Hepatocyte (in vitro differentiated cells): ENCODE results near the gene PDCD4. TPM values are rescaled to one million over a fixed set of nuclear protein-coding genes. Genes with fewer than 3 reads are reported as not detected.

ENCODE experiments used
- DNase-seq: peaks from one replicate; pipeline ENCODE4 v3.0.0-alpha.2; 2016; ENCODE audit warnings: low spot score
- H2AFZ ChIP-seq: fragments of 200-600 bp; sonication (generic); 2 replicates; pipeline ENCODE4 v1.6.0; 2016; ENCODE audit warnings: antibody characterized with exemption, mild to moderate bottlenecking
- H3K27ac ChIP-seq: fragments of 200-600 bp; sonication (generic); 2 replicates; pipeline ENCODE4 v1.5.1; 2016; ENCODE audit warnings: mild to moderate bottlenecking
- H3K27me3 ChIP-seq: fragments of 200-600 bp; sonication (generic); 2 replicates; pipeline ENCODE4 v1.6.1; 2016
- H3K36me3 ChIP-seq: fragments of 200-600 bp; sonication (generic); replicated peaks from 2 replicates; pipeline ENCODE4 v1.5.1; 2016; ENCODE audit warnings: low read depth; ENCODE audit not compliant: insufficient read depth
- H3K4me1 ChIP-seq: fragments of 200-600 bp; sonication (generic); 2 replicates; pipeline ENCODE4 v1.5.1; 2016; ENCODE audit warnings: mild to moderate bottlenecking, moderate library complexity; ENCODE audit not compliant: insufficient read depth
- H3K4me2 ChIP-seq: fragments of 200-600 bp; sonication (generic); 2 replicates; pipeline ENCODE4 v1.6.0; 2016
- H3K4me3 ChIP-seq: fragments of 200-600 bp; sonication (generic); 2 replicates; pipeline ENCODE4 v1.5.1; 2016; ENCODE audit warnings: mild to moderate bottlenecking
- H3K79me2 ChIP-seq: fragments of 200-600 bp; sonication (generic); 2 replicates; pipeline ENCODE4 v1.6.0; 2017; ENCODE audit warnings: mild to moderate bottlenecking
- H3K9me2 ChIP-seq: fragments of 200-600 bp; sonication (generic); replicated peaks from 2 replicates; pipeline ENCODE4 v1.6.0; 2017; ENCODE audit warnings: mild to moderate bottlenecking; ENCODE audit not compliant: insufficient read depth
- H3K9me3 ChIP-seq: fragments of 200-600 bp; sonication (generic); 2 replicates; pipeline ENCODE4 v1.5.1; 2016; ENCODE audit warnings: low read depth, mild to moderate bottlenecking
- H4K20me1 ChIP-seq: fragments of 200-600 bp; sonication (generic); 2 replicates; pipeline ENCODE4 v1.6.0; 2016; ENCODE audit warnings: mild to moderate bottlenecking; ENCODE audit not compliant: insufficient read depth, poor library complexity, severe bottlenecking
- CTCF ChIP-seq: fragments of 200-600 bp; sonication (generic); IDR thresholded peaks from 2 replicates; pipeline ENCODE4 v1.5.1; 2016; ENCODE audit warnings: antibody characterized with exemption, mild to moderate bottlenecking; ENCODE audit not compliant: poor library complexity
- EZH2 ChIP-seq: fragments of 200-600 bp; sonication (generic); IDR thresholded peaks from 2 replicates; pipeline ENCODE4 v1.6.1; 2016; ENCODE audit warnings: antibody characterized with exemption, mild to moderate bottlenecking, borderline replicate concordance
- EZH2phosphoT487 ChIP-seq: fragments of 200-600 bp; sonication (generic); IDR thresholded peaks from one replicate; pipeline ENCODE4 v1.6.1; 2018; ENCODE audit warnings: antibody characterized with exemption, mild to moderate bottlenecking, low read depth, moderate library complexity; ENCODE audit not compliant: unreplicated experiment, severe bottlenecking
- WGBS: methylation state at CpG from one replicate; pipeline ENCODE4 v1.1.6; 2016; ENCODE audit warnings: low lambda C conversion rate; ENCODE audit errors: missing lambda C conversion rate; 5-methylcytosine and 5-hydroxymethylcytosine counted together
- polyA plus RNA-seq: library from polyadenylated mRNA; unstranded; fragments of >200 nt; fragmentation: Nextera tagmentation; extraction: Ambion mirVana; gene quantifications from 2 replicates; pipeline ENCODE4 v1.2.1, GENCODE V29; 2016
- total RNA-seq: library from RNA; depleted of rRNA; stranded (reverse); fragments of >200 nt; gene quantifications from 2 replicates; pipeline ENCODE4 v1.2.3, GENCODE V29; 2014

The PDCD4 gene
- total and polyA plus RNA-seq, 2 experiments from 2014 or later: 315 to 791 TPM

- Histone ChIP-seq H3K36me3 (no peaks in the 10 kb centered on the region), H3K9me3 (no peaks in the 10 kb centered on the region), H4K20me1 (no peaks in the 10 kb centered on the region), H3K9me2 (no peaks in the 10 kb centered on the region), H2AFZ (no peak overlapping the region), H3K27me3 (no peaks in the 10 kb centered on the region), H3K27ac (peak overlapping the region; percentile 90), H3K4me1 (peaks cover 76% of the 10 kb centered on the region), H3K4me3 (no peak overlapping the region), H3K79me2 (no peaks in the 10 kb centered on the region), H3K4me2 (no peak overlapping the region)
- TF ChIP-seq EZH2 (no peak), EZH2phosphoT487 (no peak), CTCF (no peak)
- DNase-seq: no peak
- WGBS: 63% methylated on average over 6 of the region's 6 CpGs
Observed at GRCh38 chr10:110861930-110862649, 9.6 kb upstream of the PDCD4 start.

- Histone ChIP-seq H3K27me3 (no peaks in the 10 kb centered on the region), H3K9me3 (no peaks in the 10 kb centered on the region), H3K4me1 (peaks cover 78% of the 10 kb centered on the region), H4K20me1 (no peaks in the 10 kb centered on the region), H3K4me3 (no peak overlapping the region), H3K79me2 (no peaks in the 10 kb centered on the region), H3K4me2 (no peak overlapping the region), H3K27ac (peak overlapping the region; percentile 90), H3K9me2 (no peaks in the 10 kb centered on the region), H2AFZ (no peak overlapping the region), H3K36me3 (no peaks in the 10 kb centered on the region)
- 73% methylated on average over 6 of the region's 6 CpGs for WGBS
- no peak for TF ChIP-seq EZH2phosphoT487
- no peak for TF ChIP-seq EZH2
- TF ChIP-seq CTCF: no peak
- DNase-seq: no peak
Observed at GRCh38 chr10:110862961-110863360, 8.8 kb upstream of the PDCD4 start.

DNA sequence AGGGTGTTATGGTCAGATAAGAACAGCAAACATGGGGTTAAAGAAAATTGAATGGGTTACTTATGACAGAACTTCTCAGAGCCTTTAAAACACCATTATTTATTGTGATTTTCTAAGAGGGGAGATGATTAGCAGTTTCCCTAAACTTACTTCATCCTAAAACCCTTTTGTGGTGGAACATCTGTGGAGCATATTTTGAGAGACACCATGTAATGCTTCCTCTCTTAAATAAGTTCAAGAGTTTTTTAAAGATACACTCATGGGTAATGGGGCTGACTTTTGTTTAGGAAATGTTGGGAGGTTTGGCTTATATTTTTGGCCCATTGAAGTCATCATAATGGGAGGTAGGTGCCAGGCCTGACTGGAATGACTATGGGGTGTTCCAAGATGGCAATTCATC is 8.4 kb upstream of the PDCD4 start:
- no peaks in the 10 kb centered on the region for H4K20me1 ChIP-seq
- H3K36me3 ChIP-seq: no peaks in the 10 kb centered on the region
- TF ChIP-seq EZH2phosphoT487: no peak
- TF ChIP-seq EZH2: no peak
- no peak for TF ChIP-seq CTCF
- H3K27ac ChIP-seq: peak overlapping the region; percentile 90
- H3K4me3 ChIP-seq: no peak overlapping the region
- no peak overlapping the region for H3K4me2 ChIP-seq
- H3K9me2 ChIP-seq: no peaks in the 10 kb centered on the region
- H3K4me1 ChIP-seq: peaks cover 75% of the 10 kb centered on the region
- H3K79me2 ChIP-seq: no peaks in the 10 kb centered on the region
- H2AFZ ChIP-seq: no peak overlapping the region
- H3K9me3 ChIP-seq: no peaks in the 10 kb centered on the region
- H3K27me3 ChIP-seq: no peaks in the 10 kb centered on the region
- no peak for DNase-seq
